ENCODE measurements around the gene USP14.
"Not testable (repeated sequence)": the region's sequence is repeated elsewhere in the genome, so short reads cannot be mapped to it uniquely, and the experiment has no call there.

The USP14 gene

DNA sequence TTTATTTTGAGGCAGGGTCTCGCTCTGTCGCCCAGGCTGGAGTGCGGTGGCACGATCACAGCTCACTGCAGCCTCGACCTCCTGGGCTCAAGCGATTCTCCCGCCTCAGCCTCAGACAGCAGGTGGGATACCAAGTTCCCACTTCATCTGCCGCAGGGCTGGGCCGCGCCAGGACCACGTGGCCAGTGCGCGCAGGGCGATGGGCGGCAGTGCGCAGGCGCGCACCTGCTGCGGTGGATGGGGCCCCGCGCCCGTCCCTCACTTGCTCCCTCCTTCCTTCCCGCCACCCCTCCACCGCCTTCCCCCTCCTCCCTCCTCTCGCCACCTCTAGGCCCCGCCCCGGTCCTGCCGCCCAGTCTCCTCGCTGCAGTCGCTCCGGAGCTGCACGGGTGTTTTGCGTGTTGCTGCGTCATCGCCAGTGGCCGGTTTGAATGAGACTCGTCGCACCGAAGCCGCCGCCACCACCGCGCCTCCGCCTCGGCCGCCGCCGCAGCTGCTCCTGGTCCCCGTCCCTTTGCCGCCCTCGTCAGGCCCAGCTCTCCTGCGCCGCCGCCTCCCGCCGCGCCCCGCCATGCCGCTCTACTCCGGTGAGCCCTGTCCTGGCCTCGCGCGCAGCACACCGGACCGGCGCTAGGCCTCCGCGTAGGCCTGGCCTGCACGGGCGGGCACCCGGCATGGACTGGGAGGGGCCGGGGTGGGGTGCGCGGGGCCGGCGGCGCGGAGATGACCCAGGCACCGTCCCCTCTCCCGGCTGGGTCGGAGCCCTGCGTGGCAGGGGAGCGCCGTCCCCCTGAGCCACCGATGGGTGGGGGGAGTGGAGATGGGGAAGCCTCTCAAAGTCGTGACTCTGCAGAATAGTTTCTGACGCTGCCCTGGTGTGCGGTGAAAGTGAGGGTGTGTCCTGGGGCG is at the start of gene USP14:
USP14 (plus strand) TSS at position 430 of the 909 bp plus-strand sequence; CDS start at position 572, 142 bp downstream.
- peak; percentile 97 for DNase-seq (ENCODE audit: low spot score)

DNA sequence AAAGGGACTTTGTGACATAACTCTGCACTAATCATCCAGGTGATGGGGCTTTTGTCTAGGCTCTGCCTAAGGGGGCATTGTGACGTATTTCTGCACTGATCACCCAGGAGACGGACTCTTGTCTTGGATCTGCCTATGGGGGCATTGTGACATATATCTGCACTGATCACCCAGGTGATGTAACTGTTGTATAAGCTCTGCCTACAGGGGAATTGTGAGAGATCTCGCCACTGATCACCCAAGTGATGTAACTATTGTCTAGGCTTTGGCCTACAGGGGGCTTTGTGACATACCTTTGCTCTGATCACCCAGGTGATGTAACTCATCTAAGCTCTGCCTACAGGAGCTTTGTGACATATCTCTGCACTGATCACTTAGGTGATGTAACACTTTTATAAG is 49.7 kb upstream of the USP14 start:
- DNase-seq (ENCODE audit: low spot score), result not testable (repeated sequence)

DNA sequence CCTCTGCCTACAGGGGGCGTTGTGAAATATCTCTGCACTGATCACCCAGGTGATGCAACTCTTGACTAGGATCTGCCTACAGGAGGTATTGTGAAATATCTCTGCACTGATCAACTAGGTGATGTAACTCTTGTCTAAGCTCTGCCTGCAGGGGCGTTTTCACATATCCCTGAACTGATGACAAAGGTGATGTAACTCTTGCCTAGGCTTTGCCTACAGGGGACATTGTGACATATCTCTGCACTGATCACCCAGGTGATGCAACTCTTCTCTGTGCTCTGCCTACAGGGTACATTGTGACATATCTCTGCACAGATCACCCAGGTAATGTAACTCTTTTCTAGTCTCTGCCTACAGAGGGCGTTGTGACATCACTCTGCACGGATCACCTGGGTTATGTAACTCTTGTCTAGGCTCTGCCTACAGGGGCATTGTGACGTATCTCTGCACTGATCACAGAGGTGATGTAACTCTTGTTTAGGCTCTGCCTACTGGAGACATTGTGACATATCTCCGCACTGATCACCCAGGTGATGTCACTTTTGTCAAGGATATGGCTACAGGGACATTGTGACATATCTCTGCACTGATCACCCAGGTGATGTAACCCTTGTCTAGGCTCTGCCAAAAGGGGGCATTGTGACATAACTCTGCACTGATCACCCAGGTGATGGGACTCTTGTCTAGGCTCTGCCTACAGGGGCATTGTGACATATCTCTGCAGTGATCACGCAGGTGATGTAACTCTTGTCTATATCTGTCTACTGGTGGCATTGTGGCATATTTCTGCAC is 49.0 kb upstream of the USP14 start:
- DNase-seq (ENCODE audit: low spot score), result not testable (repeated sequence)

DNA sequence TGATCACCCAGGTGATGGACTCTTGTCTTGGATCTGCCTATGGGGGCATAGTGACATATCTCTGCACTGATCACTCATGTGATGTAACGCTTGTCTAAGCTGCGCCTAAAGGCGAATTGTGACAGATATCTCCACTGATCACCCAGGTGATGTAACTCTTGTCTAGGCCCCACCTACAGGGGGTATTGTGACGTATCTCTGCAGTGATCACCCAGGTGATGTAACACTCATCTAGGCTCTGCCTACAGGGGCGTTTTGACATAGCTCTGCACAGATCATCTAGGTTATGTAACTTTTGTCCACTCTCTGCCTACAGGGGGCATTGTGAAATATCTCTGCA is 48.5 kb upstream of the USP14 start:
- DNase-seq (ENCODE audit: low spot score), result not testable (repeated sequence)

DNA sequence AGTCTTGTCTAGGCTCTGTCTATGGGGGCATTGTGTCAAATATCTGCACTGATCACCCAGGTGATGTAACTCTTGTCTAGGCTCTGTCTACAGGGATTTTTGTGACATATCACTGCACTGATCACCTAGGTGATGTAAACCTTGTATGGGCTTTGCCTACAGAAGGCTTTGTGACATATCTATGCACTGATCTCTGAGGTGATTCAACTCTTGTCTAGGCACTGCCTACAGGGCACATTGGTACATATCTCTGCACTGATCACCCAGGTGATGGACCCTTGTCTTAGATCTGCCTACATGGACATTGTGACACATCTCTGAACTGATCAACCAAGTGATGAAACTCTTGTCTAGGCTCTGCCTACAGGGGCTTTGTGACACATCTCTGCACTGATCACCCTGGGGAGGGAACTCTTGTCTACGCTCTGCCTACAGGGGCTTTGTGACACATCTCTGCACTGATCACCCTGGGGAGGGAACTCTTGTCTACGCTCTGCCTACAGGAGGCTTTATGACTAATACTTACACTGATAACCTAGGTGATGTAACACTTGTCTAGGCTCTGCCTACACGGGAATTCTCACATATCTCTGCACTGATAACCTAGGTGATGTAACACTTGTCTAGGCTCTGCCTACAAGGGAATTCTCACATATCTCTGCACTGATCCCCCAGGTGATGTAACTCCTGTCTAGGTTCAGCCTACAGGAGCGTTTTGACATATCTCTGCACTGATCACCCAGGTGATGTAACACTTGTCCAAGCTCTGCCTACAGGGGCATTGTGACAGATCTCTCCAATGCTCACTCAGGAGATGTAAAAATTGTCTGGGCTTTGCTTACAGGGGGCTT is 47.8 kb upstream of the USP14 start:
- DNase-seq (ENCODE audit: low spot score), result not testable (repeated sequence)

DNA sequence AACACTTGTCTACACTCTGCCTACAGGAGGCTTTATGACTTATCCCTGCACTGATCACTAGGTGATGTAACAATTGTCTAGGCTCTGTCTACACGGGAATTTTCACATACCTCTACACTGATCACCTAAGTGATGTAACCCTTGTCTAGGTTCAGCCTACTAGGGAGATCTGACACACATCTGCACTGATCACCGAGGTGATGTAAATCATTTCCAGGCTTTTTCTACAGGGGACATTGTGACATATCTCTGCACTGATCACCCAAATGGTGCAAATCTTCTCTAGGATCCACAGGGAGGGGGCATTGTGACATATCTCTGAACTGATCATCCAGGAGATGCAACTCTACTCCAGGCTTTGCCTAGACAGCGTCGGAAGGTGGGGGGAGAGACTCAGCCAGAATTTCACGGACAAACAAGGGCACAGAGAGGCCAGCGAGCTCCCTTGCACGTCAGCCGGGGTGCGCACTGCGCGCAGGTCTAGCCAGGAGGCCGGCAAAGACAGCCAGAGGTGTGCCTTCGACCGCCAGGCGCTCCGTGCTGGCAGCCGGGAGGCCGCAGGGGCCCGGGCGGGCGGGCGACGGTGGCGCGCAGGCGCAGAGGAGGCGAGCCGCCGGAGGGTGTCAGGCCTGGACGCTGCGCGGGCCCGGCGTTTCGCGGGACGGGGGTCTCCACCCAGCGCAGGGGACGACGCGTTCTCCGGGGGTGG is 46.9 kb upstream of the USP14 start:
- peak; percentile 63 for DNase-seq (ENCODE audit: low spot score)

DNA sequence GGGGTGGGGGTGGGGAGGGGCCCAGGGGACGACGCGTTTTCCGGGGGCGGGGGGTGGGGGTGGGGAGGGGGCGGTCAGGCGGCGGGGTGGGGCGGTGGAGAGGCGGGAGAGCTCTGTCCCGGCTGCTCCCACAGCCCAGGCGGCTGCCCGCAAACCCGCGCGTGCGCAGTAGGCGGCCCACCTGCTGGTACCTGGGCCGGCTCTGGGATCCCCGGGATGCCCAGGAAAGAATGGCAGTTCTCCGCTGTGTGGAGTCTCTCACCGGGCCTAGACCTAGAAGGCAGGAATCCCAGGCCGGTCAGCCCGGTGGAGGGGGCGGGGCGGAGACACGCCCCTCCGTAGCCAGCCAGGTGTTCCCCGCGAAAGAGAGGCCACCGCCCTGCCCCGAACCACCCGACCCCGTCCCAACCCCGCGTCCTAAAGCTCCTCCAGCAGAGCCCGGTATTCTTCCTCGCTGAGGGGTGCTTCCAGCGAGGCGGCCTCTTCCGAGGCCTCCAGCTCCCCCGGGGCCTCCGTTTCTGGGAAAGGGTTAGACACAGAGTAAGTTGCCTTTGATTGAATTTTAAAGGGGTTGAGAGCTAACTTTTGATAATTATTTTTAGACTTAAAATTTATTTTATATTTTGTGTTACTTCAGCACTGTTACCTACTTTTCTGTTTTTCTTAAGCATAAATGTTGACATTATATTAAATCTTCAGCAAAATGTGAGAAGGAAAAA is 46.2 kb upstream of the USP14 start:
- DNase-seq (ENCODE audit: low spot score), result not testable (repeated sequence)

DNA sequence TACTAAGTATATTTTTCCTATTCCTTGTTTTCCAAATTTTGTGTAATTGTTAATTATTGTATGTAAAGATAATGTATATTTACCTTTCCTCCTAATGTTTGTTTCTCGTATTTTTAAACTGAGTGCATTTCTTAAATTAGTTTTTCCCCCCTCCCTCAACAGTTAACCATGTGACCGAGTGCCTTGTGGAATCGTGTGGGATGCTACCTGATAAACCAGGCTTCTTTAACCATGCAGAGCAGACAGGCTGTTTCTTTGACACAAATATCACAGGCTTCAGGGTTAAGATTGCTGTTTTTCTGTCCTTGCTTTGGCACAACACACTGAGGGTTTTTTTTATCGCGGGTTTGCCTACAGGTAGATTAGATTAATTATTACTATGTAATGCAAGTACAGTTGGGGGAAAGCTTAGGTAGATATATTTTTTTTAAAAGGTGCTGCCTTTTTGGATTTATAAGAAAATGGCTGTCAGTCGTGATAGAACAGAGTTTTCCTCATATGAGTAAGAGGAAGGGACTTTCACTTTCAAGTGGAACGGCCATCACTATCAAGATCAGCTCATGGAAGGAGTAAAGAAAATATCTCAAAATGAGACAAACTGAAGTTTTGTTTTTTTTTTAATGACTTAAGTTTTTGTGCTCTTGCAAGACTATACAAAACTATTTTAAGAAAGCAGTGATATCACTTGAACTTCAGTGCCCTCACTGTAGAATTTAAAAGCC is 37.7 kb upstream of the USP14 start:
- DNase-seq (ENCODE audit: low spot score), result not testable (repeated sequence)

DNA sequence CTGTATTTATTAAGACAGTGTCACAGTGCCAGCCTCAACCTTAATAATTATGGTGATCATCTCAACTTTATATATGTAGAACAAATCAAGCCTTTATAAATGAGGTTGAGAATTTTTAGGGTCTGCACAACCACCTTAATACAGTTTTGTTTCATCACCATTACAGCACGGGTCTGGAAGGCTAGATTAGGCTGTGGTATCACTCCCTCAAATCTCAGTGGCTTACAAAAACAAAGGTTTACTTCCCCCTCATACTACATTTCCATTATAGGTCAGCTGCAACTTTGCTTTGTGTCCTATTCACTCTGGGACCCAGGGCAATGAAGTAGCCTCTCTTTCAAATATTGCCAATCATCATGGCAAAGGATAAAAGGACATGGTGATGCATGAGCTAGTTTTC is 23.3 kb upstream of the USP14 start:
- no peak for DNase-seq (ENCODE audit: low spot score)

DNA sequence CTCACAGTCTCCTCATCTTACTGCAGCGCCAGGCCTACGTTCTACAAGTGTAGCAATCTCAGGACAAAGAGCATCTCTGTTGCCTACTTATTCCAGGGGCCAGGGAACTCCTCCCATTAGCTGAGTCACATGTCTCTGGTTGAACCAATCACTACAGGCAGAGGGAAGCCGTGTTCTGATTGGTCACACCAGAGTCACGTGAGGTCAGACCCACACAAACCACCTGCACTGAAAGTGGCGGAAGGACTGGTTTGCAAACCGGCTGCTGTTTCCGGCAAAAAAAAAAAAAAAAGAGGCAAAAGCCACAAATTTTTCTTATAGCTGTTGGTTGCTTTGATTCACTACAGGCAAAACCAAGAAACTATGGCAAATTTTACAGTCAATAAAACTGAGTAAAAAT is 21.9 kb upstream of the USP14 start:
- DNase-seq (ENCODE audit: low spot score), result peak; percentile 44

DNA sequence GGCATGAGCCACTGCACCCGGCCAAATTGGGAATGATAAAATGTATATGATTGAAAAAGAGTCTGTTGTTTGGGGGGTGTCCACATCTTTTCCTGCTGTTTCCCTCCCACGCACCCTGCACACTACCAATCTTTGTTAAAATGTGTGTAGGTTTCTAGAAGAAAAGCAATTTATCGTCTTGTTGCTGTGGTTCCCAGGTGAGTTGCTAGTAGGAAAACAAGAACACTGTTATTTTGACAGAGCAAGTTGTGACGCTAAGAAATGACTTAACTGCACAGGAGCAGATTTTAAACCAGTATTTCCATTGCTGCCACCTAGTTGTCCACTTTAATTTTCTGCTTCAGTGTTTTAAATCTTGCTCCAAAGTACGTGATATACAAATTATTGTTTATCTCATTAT is 21.0 kb upstream of the USP14 start:
- DNase-seq (ENCODE audit: low spot score), result no peak

DNA sequence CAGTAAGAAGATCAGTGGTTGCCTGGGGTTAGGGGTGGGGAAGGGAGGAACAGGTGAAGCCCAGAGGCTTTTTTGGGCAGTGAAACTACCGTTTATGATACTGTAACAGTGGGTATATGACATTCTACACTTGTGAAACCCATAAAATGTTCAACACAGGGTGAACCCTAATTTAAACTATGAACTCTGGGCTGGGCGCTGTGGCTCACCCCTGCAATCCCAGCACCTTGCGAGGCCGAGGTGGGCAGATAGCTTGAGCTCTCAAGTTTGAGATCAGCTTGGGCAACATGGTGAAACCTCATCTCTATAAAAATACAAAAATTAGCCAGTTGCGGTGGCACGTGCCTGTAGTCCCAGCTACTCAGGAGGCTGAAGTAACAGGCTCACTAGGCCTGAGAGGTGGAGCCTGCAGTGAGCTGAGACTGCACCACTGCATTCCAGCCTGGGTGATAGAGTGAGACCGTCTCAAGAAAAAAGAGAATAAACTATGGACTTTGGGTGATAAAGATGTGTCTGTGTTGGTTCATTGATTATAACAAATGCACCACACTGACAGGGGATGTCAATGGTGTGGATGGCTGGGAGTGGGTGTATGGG is 17.6 kb upstream of the USP14 start:
- no peak for DNase-seq (ENCODE audit: low spot score)

DNA sequence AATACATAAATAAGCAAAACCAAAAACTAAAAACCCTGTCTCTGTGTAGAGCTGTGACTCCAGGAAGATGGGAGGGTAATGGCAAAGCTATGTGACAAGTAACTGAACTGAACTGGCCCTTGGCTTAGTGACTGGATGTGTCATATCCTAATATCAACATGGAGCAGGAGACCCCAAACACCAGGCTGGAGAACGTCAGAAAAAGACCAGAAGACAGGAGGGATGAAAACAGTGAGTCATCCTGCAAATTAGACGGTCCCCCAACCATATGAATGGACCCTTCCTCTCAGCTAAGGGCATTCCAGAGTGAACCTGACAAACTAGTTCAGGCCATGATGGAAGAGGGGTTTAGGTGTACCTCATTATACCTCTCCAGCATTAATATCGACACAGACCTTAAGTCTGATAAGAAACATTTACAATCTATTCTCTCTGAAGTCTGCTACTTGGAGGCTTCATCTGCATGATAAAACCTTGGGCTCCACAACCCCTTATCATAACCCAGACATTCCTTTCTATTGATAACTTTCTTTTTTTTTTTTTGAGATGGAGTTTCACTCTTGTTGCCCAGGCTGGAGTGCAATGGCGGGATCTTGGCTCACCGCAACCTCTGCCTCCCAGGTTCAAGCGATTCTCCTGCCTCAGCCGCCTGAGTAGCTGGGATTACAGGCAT is 15.6 kb upstream of the USP14 start:
- DNase-seq (ENCODE audit: low spot score), result not testable (repeated sequence)

DNA sequence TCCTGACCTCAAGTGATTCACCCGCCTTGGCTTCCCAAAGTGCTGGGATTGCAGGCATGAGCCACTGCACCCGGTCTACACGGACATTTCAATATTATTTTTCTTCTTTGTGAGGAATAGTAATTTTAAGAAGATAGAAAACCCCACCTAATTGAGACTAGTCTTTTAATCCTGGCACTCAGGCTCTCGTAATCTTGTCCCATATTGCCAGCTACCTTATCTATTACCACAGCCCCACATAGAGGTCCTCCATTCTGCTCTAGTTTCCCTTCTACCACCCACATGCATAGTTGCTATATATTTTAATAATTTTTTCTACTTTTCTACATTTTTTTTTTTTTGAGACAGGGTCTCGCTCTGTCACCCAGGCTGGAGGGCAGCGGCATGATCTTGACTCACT is 9.5 kb upstream of the USP14 start:
- no peak for DNase-seq (ENCODE audit: low spot score)

DNA sequence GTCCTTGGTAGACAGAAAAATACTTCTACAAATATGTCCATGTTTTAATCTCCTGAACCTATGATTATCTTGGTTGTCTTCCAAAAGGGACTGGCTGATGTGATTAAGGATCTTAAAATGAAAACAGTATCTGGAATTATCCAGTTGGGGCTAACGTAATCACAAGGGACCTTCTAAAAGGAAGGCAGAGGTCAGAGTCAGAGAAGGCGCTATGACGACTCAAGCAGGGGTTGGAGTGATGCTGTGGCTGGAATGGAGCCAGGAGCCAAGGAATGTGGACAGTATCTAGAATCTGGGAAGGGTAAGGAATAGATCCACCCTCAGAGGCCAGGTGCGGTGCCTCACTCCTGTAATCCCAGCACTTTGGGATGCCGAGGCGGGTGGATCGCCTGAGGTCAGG is 4.2 kb upstream of the USP14 start:
- no peak for DNase-seq (ENCODE audit: low spot score)

DNA sequence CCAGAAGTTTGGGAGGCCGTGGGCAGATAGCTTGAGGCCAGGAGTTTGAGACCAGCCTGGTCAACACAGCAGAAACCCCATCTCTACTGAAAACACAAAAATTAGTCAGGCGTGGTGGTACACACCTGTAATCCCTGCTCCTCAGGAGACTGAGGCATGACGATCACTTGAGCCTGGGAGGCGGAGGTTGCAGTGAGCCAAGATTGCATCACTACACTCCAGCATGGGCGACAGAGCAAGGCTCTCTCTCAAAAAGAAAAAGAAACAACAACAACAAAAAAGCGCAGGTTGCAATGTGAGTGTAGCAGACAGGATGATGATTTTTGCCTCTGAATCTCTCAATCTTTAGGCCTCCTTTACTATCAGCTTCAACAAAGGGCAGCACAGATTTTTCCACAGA is 2.7 kb upstream of the USP14 start:
- DNase-seq (ENCODE audit: low spot score), result no peak

DNA sequence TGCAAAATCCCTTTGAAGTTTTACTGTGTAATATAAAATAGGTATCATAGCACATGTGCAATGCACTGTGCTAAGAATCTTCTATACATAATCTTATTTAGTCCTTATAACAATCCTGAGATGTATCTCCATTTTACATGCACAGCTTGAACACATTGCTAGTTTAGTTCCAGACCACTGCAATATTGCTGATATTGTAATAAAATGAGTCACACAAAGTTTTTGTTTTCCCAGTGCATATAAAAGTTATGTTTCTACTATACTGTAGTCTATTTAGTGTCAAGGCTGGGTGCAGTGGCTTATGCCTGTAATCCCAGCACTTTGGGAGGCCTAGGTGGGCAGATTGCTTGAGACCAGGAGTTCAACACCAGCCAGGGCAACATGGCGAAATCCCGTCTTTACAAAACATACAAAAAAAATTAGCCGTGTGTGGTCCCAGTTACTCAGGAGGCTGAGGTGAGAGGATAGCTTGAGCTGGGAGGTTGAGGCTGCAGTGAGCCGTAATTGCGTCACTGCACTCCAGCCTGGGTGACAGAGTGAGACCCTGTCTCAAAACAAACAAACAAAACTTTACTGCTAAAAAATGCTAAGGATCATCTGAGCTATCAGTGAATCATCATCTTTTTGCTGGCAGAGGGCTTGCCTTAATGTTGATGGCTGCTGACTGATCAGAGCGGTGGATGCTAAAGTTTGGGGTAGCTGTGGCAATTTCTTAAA is 1.7 kb upstream of the USP14 start:
- no peak for DNase-seq (ENCODE audit: low spot score)

DNA sequence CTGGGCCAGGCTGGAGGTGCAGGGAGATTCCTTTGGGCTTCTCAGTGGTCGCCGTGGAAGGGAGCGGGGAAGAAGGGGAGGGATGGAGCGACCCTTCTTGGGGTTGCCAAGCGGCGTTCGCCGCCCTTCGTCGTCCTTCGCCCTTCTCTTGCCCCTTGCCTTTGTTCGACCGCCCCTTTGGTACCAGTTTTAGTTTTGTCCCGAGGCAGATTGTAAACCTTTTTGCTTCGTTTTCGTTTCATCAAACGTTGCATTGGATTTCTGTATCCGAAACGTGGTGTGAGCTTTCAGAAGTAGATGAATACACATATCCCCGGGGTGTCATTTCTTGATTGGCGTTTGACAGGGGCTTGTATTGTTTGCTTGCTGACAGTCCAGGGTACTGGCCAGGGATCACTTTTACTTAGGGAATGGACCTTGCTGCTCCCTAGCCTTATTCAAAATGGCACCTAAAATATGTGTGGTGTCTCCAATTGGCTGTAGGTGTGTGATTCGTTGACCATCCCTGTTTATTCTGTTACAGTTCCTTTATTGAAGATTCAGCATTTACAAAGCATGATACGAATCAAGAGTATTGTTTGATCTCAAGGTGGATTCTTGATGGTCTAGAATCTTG is 788 bp downstream of the USP14 start:
- DNase-seq (ENCODE audit: low spot score), result no peak
